PC-3 (cell line): ENCODE measurements around the gene KCNV2. TPM values are rescaled to one million over a fixed set of nuclear protein-coding genes. Genes with fewer than 3 reads are reported as not detected.

Experiments
- ATAC-seq: fragments of 200-7000 bp; cut with Tn5 transposase; 2 replicates; pipeline ENCODE4 v1.9.1; 2020; ENCODE audit warnings: mild to moderate bottlenecking, moderate library complexity
- BruUV-seq: library from RNA; stranded (reverse); fragments of 400-500 nt; replicated peaks from 2 replicates; lab custom pipeline; 2021; lab: Mats Ljungman, UMichigan
- CTCF ChIA-PET: fragments of 300-600 bp; sonication (Branson Sonifier 250); formaldehyde crosslinking; loops from one replicate; lab custom pipeline; 2022; ENCODE audit warnings: antibody characterized with exemption; lab: Charles Lee
- POLR2A ChIA-PET: fragments of 300-600 bp; sonication (Branson Sonifier 250); formaldehyde crosslinking; loops from one replicate; lab custom pipeline; 2022; ENCODE audit warnings: antibody characterized with exemption; ENCODE audit not compliant: unreplicated experiment; lab: Charles Lee
- DNase-seq: peaks from one replicate; pipeline ENCODE4 v3.0.0-alpha.2; 2015
- H2AFZ ChIP-seq: fragments of 300-600 bp; sonication (generic); 2 replicates; pipeline ENCODE4 v1.6.0; 2016; ENCODE audit warnings: antibody characterized with exemption, low read length
- H3F3A ChIP-seq: fragments of 300-600 bp; sonication (generic); one replicate; pipeline ENCODE4 v1.6.0; 2017; ENCODE audit warnings: antibody characterized with exemption, low read length, control low read depth, mild to moderate bottlenecking; ENCODE audit not compliant: unreplicated experiment
- H3K27ac ChIP-seq: fragments of 300-600 bp; sonication (generic); 2 replicates; pipeline ENCODE4 v1.5.1; 2016; ENCODE audit warnings: mild to moderate bottlenecking, low read length
- H3K27me3 ChIP-seq: fragments of 300-600 bp; sonication (generic); 2 replicates; pipeline ENCODE4 v1.6.1; 2016; ENCODE audit warnings: low read length, mixed read lengths
- H3K36me3 ChIP-seq: fragments of 300-600 bp; sonication (generic); 2 replicates; pipeline ENCODE4 v1.6.1; 2016; ENCODE audit warnings: low read depth, mixed run types, low read length, mixed read lengths
- H3K4me1 ChIP-seq: fragments of 300-600 bp; sonication (generic); 2 replicates; pipeline ENCODE4 v1.5.1; 2016; ENCODE audit warnings: low read length; ENCODE audit not compliant: insufficient read depth
- H3K4me2 ChIP-seq: fragments of 300-600 bp; sonication (generic); 2 replicates; pipeline ENCODE4 v1.6.0; 2016; ENCODE audit warnings: low read length
- H3K4me3 ChIP-seq: fragments of 300-600 bp; sonication (generic); 2 replicates; pipeline ENCODE4 v1.5.1; 2016; ENCODE audit warnings: mild to moderate bottlenecking, low read length, mixed read lengths
- H3K79me2 ChIP-seq: fragments of 300-600 bp; sonication (generic); 2 replicates; pipeline ENCODE4 v1.6.1; 2017; ENCODE audit warnings: low read length, mixed read lengths
- H3K9ac ChIP-seq: fragments of 300-600 bp; sonication (generic); 2 replicates; pipeline ENCODE4 v1.6.0; 2016; ENCODE audit warnings: mild to moderate bottlenecking, low read length
- H3K9me2 ChIP-seq: fragments of 300-600 bp; sonication (generic); replicated peaks from 2 replicates; pipeline ENCODE4 v1.6.1; 2016; ENCODE audit warnings: mixed run types, low read length, mixed read lengths
- H3K9me3 ChIP-seq: fragments of 300-600 bp; sonication (generic); 2 replicates; pipeline ENCODE4 v1.6.1; 2016; ENCODE audit warnings: low read length, mixed read lengths
- H4K20me1 ChIP-seq: fragments of 300-600 bp; sonication (generic); 2 replicates; pipeline ENCODE4 v1.6.1; 2016; ENCODE audit warnings: low read length, mixed read lengths
- CTCF ChIP-seq: fragments of 300-600 bp; sonication (generic); conservative IDR thresholded peaks from 2 replicates; pipeline ENCODE4 v1.5.1; 2017; ENCODE audit warnings: antibody characterized with exemption, low read depth, mild to moderate bottlenecking, low read length
- EZH2 ChIP-seq: fragments of 300-600 bp; sonication (generic); IDR thresholded peaks from one replicate; pipeline ENCODE4 v1.6.1; 2017; ENCODE audit warnings: antibody characterized with exemption, mild to moderate bottlenecking, low read length; ENCODE audit not compliant: unreplicated experiment
- EZH2phosphoT487 ChIP-seq: fragments of 300-600 bp; sonication (generic); IDR thresholded peaks from 2 replicates; pipeline ENCODE4 v1.6.1; 2018; ENCODE audit warnings: mild to moderate bottlenecking, antibody characterized with exemption, low read length, borderline replicate concordance
- intact Hi-C: fragments of 100-400 bp; cut with micrococcal nuclease; formaldehyde crosslinking; loops from 2 replicates; pipeline ENCODE4 v1.9.0; 2023
- total RNA-seq: library from RNA; depleted of rRNA; stranded (reverse); fragments of >200 nt; gene quantifications from 2 replicates; pipeline ENCODE4 v1.2.3, GENCODE V29; 2014

Gene KCNV2
- total RNA-seq, 1 experiment from 2014 or later: not detected

- H4K20me1 ChIP-seq: no peaks in the 10 kb centered on the region
- H3K4me2 ChIP-seq: no peak overlapping the region
- H3F3A ChIP-seq: no peaks in the 10 kb centered on the region
- ATAC-seq: no peak
- H3K9me2 ChIP-seq: no peaks in the 10 kb centered on the region
- H2AFZ ChIP-seq: no peak overlapping the region
- no peak overlapping the region for H3K4me3 ChIP-seq
- H3K9me3 ChIP-seq: no peaks in the 10 kb centered on the region
- no peak overlapping the region for H3K27ac ChIP-seq
- H3K27me3 ChIP-seq: no peaks in the 10 kb centered on the region
- TF ChIP-seq EZH2 (no peak), EZH2phosphoT487 (no peak), CTCF (no peak)
- no peaks in the 10 kb centered on the region; the same call in 1 of the 2 replicates for H3K4me1 ChIP-seq
- ChIA-PET CTCF (no interaction called here), POLR2A (no interaction called here)
- no peak for DNase-seq
- no peaks in the 10 kb centered on the region for H3K36me3 ChIP-seq
- intact Hi-C loops: no loop called here
- H3K9ac ChIP-seq: no peak overlapping the region
- H3K79me2 ChIP-seq: no peaks in the 10 kb centered on the region
- no TSS peak for BruUV-seq
Measured at GRCh38 chr9:2730971-2731370, 13.7 kb downstream of the KCNV2 start.

GRCh38 chr9:2732492-2732891 lies 15.2 kb downstream of the KCNV2 start:
- CTCF ChIA-PET: no interaction called here
- H3K9ac ChIP-seq: no peak overlapping the region
- intact Hi-C loops: no loop called here
- no peak overlapping the region for H3K4me2 ChIP-seq
- no peaks in the 10 kb centered on the region for H3K79me2 ChIP-seq
- POLR2A ChIA-PET: no interaction called here
- H4K20me1 ChIP-seq: no peaks in the 10 kb centered on the region
- H3K4me3 ChIP-seq: no peak overlapping the region
- no peaks in the 10 kb centered on the region for H3K36me3 ChIP-seq
- no peak for TF ChIP-seq EZH2
- TF ChIP-seq CTCF: no peak
- no peak for TF ChIP-seq EZH2phosphoT487
- BruUV-seq: no TSS peak
- no peaks in the 10 kb centered on the region for H3K9me2 ChIP-seq
- H3K4me1 ChIP-seq: no peaks in the 10 kb centered on the region; the same call in 1 of the 2 replicates
- no peaks in the 10 kb centered on the region for H3F3A ChIP-seq
- ATAC-seq (no peak), DNase-seq (no peak)
- no peak overlapping the region for H2AFZ ChIP-seq
- H3K27ac ChIP-seq: no peak overlapping the region
- H3K27me3 ChIP-seq: no peaks in the 10 kb centered on the region
- H3K9me3 ChIP-seq: no peaks in the 10 kb centered on the region

- DNase-seq (peak; percentile 18), ATAC-seq (peak; percentile 61)
- Histone ChIP-seq H3K4me2 (no peak overlapping the region), H3K36me3 (no peaks in the 10 kb centered on the region), H3K9me2 (no peaks in the 10 kb centered on the region), H2AFZ (no peak overlapping the region), H3F3A (no peaks in the 10 kb centered on the region), H3K9me3 (no peaks in the 10 kb centered on the region), H4K20me1 (no peaks in the 10 kb centered on the region), H3K4me3 (no peak overlapping the region), H3K27me3 (no peaks in the 10 kb centered on the region), H3K27ac (no peak overlapping the region), H3K79me2 (no peaks in the 10 kb centered on the region), H3K9ac (no peak overlapping the region), H3K4me1 (no peaks in the 10 kb centered on the region)
- no TSS peak for BruUV-seq
- intact Hi-C loops: no loop called here
- TF ChIP-seq EZH2 (no peak), CTCF (no peak), EZH2phosphoT487 (no peak)
- ChIA-PET POLR2A (interaction anchor here (0.6 kb wide), 1 partner anchor 13 kb away, joined by 4 read pairs; no protein-coding TSS in a partner anchor), CTCF (no interaction called here)
Measured at GRCh38 chr9:2740616-2741015, 23.3 kb downstream of the KCNV2 start.
